ENCODE measurements around the gene TNFAIP1.
"Not testable (repeated sequence)": the region's sequence is repeated elsewhere in the genome, so short reads cannot be mapped to it uniquely, and the experiment has no call there.

TNFAIP1 gene

DNA sequence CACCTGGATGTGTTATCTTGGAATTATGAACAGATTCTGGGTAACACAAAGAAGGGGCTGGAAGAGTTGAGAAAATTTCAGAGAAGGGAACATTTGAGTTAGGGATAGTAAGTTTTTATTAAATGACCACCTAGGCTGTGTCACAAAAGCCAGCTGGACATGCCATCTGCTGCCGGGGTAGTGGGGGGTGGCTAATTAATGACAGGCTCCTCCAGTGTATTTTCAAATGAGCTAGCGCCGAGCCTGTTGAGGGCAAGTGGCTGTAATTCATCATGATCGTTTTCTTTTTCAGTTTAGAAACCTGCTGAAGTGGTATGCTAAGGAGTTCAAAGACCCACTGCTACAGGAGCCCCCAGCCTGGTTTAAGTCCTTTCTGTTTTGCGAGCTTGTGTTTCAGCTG lies 10.3 kb upstream of the TNFAIP1 start:
- no peak for DNase-seq

- no peak for DNase-seq
Measured at GRCh38 chr17:28326114-28326513, 9.4 kb upstream of the TNFAIP1 start.

DNA sequence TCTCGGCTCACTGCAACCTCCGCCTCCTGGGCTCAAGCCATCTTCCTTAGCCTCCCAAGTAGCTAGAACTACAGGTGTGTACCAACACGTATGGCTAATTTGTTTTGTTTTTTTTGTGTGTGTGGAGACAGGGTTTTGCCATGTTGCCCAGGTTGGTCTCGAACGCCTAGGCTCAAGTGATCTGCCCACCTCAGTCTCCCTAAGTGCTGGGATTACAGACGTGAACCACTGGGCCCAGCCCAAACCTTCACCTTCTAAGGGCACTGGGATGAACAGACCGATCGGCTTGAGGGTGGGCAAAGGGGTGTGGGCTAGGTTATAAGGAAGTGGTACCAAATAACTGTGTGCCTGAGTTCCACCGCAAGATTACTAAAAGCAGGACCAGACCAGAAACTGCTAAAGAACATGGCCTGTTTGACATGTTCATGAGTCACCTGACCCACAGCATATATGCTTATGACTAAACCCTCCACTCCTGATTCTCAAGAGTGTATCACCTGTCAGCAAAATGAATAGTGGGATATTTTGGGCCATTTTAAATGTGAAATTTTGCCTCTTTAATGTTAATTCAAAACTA lies 8.4 kb upstream of the TNFAIP1 start:
- no peak for DNase-seq

GRCh38 chr17:28327709-28328108 lies 7.9 kb upstream of the TNFAIP1 start:
- no peak for DNase-seq

DNA sequence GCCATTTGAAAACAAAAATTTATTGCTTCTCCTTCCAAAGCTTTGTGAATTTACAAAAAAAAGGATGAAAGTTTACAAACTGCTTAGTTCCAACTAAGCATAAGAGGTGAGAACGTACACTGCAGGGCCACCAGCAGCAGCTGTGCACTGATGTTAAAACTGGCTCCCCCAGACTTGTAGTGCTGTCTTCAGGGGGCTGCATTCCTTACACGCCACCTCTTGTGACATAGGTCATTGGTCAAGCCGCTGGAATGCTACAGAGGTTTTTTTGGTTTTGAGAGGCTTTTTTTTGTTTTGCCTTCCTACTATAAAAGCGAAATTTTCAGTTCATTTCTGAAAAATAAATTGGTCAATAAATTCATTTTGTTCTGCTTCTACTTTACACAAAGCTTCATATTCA lies 7.2 kb upstream of the TNFAIP1 start:
- no peak for DNase-seq

GRCh38 chr17:28330671-28331070 lies 4.9 kb upstream of the TNFAIP1 start:
- DNase-seq, result no peak

GRCh38 chr17:28331891-28332420 lies 3.6 kb upstream of the TNFAIP1 start:
- DNase-seq, result no peak

DNA sequence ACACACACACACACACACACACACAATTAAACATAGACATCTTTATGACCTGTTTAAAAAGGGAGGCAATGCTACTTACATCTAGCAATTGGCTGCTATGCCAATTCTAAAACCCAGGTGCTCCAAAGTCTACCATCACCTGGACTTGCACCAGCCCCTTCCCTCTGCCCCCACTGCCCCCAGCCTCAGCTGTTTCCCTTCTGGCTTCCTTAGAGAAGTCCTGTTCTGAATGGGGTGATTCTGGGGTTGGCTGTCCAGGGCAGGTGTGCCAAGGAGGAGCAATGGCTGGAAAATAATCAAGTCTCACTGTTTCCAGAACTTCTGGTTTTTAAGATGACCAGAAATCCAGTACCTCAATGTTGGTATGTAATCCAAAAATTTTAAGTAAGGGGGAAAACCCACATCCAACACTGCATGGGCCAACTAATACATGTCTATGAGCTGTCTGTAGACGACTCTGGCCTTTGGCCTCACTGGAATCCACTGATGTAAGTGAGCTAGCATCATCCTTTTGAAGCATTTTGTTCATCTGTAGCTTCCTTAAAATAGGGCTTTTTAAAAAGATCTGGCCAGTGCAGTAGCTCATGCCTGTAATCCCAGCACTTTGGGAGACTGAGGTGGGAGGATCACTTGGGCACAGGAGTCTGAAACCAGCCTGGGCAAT lies 2.3 kb upstream of the TNFAIP1 start:
- no peak for DNase-seq

GRCh38 chr17:28334171-28334570 lies 1.4 kb upstream of the TNFAIP1 start:
- no peak for DNase-seq

- DNase-seq, result no peak
Measured at GRCh38 chr17:28334666-28335200, 828 bp upstream of the TNFAIP1 start.

- DNase-seq, result no peak
Measured at GRCh38 chr17:28335959-28336871, 654 bp downstream of the TNFAIP1 start.

- DNase-seq, result no peak
Measured at GRCh38 chr17:28338056-28338768, 2.7 kb downstream of the TNFAIP1 start.

- not testable (repeated sequence) for DNase-seq
Measured at GRCh38 chr17:28338769-28339212, 3.2 kb downstream of the TNFAIP1 start.

GRCh38 chr17:28339431-28339830 lies 3.9 kb downstream of the TNFAIP1 start:
- no peak for DNase-seq

- no peak for DNase-seq
Measured at GRCh38 chr17:28340374-28340773, 4.8 kb downstream of the TNFAIP1 start.

DNA sequence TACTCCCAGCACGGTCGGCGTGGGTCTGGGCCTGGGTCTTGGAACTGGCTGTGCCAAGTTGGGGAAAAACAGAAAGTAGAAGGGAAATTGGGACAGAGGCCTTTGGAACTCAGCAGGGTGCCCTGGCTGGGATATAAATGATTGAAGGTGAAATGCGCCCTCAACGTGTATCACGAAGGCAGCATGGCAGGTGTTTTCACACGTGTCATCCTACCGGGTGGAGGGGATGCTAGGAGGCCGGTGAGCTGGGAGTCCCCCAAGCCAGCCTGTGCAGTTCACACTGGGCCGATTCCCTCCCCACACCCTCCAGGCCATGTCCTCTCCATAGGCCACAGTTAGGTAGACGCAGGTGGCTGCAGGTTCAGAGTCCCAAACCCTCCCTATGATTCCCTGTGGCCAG lies 6.0 kb downstream of the TNFAIP1 start:
- DNase-seq, result no peak

- no peak for DNase-seq
Measured at GRCh38 chr17:28342313-28342712, 6.8 kb downstream of the TNFAIP1 start.

GRCh38 chr17:28343491-28343932 lies 8.0 kb downstream of the TNFAIP1 start:
- DNase-seq, result no peak

DNA sequence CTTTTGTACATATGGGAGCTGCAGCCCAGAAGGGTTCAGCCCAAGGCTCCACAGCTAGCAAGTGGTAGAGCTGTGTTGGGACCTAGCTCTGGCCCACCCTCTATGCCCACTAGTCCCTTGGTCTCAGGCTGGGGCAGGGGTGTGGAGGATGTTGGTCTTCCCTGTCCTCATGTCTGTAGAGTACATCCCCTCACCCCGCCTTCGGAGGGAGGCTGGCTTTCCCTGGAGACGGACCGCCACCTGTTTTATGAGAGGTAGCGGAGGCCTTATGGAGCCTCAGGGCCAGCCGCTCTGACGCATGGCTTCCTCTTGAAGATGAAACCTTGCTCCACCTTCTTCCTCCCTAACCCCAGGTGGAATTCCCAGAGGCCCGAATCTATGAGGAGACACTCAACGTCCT lies 8.4 kb downstream of the TNFAIP1 start:
- no peak for DNase-seq

GRCh38 chr17:28344435-28344901 lies 8.9 kb downstream of the TNFAIP1 start:
- no peak for DNase-seq

DNA sequence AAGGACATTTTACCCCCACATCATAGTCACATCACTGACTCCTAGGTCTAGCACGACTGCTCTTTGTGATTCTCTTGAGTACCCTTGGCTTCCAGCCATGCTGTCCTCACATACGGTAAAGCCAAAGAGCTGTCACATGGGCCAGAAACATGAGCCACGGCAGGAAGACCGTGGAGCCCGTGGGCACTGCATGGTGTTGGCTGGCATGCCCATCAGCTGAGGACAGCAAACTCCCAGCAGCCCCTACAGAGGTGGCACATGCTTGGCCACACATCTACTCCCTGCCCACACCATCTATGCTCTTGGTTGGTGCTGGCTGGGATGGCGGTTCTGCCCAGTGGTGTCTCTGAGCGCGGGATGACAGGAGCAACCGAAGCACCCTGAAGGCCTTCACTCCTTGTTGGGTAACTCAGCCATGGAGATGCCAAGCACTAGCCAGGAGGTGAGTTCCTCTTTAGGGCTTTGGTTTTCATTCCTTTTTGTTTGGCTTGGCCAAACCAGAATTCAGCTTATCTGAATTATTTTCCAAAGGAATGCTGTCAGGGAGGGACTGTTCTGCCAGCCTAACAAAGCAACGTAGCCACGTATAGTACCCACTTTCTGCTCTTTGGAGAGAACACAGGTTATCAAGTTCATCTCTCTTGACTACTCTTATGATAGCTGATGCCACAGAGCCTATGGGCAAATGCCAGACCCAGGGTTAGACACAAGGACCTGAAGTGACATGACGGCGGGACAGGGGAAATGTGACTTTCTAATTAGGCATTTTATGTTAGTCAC lies 10.0 kb downstream of the TNFAIP1 start:
- no peak for DNase-seq

DNA sequence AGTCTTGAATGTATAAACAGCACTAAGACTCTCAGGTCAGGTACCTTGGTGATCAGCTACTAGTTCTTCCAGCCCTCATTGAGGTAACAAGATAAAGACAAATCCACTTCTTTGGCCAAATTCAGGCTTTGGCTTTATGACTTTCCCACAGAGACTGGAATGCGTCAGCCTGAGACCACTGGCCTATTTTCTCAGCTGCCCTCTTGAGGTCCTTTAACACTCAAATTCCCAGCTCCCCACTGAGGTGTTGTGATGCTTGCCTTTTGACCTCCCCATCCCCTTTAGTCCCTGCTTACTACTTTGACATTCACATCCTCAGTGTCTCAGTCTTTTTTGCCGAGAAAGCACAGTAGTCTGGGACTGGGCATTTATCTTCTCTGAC lies 10.6 kb downstream of the TNFAIP1 start:
- DNase-seq, result no peak

Data from NCI-H1092 treated with DMSO at 0.1 percent for 48 hours (cell line).